ENCODE results near the gene INPP4B.

DNA sequence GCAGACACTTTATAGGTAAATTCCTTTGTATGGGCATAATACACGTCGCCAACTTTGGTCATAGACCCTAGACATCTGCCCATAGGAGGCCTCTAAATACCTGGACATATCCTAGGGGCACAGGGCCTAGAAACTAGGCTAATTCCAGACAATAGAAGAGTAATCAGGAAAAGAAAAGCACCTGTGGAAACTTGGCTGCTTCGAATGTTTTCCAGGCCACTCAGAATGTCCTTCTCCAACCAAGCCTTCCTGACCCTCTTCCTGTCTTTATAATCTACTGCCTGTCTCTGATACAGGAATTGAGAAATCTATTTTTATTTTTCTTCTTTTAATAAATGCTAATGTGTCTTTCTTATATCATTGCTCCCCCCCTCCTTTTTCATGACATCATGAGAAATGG lies 716.6 kb downstream of the INPP4B start:
- TF ChIP-seq, protein P1, sequence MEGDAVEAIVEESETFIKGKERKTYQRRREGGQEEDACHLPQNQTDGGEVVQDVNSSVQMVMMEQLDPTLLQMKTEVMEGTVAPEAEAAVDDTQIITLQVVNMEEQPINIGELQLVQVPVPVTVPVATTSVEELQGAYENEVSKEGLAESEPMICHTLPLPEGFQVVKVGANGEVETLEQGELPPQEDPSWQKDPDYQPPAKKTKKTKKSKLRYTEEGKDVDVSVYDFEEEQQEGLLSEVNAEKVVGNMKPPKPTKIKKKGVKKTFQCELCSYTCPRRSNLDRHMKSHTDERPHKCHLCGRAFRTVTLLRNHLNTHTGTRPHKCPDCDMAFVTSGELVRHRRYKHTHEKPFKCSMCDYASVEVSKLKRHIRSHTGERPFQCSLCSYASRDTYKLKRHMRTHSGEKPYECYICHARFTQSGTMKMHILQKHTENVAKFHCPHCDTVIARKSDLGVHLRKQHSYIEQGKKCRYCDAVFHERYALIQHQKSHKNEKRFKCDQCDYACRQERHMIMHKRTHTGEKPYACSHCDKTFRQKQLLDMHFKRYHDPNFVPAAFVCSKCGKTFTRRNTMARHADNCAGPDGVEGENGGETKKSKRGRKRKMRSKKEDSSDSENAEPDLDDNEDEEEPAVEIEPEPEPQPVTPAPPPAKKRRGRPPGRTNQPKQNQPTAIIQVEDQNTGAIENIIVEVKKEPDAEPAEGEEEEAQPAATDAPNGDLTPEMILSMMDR (IDR thresholded peaks at IDR 0.05; ENCODE audit: low read length): no peak
- TF ChIP-seq EZH2 (IDR thresholded peaks at IDR 0.05; ENCODE audit: borderline replicate concordance, low read length): no peak
